NCI-H128 (cell line): Measurements from ENCODE around the gene CCDC192.

Experiments
- DNase-seq: peaks from one replicate; lab custom pipeline; 2025; ENCODE audit not compliant: unreplicated experiment; lab: John Stamatoyannopoulos, UW

Gene CCDC192

GRCh38 chr5:127944125-127944524 is 240.9 kb downstream of the CCDC192 start:
- no peak for DNase-seq

GRCh38 chr5:127947941-127948340 is 244.8 kb downstream of the CCDC192 start:
- no peak for DNase-seq

- no peak for DNase-seq
These were observed 247.7 kb downstream of the CCDC192 start for GRCh38 chr5:127950707-127951391.

DNA sequence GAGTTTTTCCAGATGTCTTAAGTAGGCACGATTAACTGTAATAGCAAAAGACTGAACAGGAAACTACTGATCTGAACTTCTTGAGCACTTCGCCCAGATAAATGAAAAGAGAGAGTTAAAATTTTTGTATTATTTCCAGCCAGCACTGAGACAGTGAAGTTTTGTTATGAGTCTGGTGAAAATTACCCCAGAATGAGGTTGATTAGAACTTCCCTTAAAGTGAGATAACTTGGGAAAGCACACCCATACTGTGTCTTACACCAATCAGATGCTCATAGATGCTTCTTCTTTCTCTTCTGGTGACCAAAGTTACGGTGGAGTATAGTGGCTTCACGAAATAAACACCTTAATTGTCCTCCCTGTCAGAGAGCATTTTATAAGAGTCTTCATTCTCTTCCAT is 248.6 kb downstream of the CCDC192 start:
- no peak for DNase-seq

DNA sequence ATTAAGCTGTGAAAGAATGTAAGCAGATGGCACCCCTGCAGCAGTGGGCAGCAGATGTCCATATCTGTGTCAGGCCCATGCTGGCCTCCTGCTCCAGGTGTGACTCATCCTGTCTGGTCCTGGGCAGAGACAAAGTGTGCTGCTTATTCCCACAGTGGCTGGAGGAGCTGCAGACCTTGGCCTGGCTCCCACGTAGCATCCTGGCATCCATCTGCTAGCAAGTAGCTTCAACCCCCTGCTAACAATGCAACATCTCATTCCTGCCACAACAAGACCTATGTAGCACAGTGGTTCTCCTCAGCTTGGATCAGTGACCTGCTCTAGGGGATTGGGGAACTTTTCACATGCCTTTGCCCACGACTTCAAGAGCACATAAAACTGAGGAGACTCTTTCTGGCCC is 254.0 kb downstream of the CCDC192 start:
- DNase-seq = no peak

- no peak for DNase-seq
These were observed 254.6 kb downstream of the CCDC192 start for GRCh38 chr5:127957701-127958239.

- no peak for DNase-seq
These were observed 255.3 kb downstream of the CCDC192 start for GRCh38 chr5:127958421-127959011.

DNA sequence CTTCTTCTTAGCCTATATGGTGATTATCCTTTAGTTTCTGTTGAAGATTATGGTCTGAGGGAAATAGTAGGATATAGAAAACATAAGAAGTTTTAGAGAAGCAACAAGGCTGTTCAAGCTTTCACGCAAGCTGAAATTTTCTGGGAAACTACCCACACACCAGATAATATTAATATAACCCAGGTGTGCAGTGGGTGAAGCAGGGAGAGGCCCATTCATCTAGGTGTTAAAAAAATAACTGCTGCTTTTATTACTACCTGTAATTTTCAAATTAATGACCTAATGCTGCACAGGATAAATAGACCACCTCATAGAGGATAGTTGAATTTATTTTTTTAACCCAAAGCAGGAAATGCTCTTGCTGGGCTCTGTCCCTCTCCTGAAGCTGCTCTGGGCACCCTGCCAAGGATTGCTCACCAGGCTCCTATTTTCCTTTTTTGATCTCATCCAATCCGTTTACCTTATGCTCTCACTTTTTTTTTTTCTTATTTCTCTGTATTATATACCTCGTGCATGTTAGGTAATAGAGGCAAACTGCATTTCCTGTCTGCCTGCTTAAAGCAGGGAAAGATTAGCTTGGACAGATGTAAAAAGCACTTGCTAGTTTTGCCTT is 256.1 kb downstream of the CCDC192 start:
- DNase-seq = no peak

GRCh38 chr5:127960270-127960691 is 257.1 kb downstream of the CCDC192 start:
- no peak for DNase-seq

- DNase-seq = no peak
These were observed 258.0 kb downstream of the CCDC192 start for GRCh38 chr5:127961006-127961762.

DNA sequence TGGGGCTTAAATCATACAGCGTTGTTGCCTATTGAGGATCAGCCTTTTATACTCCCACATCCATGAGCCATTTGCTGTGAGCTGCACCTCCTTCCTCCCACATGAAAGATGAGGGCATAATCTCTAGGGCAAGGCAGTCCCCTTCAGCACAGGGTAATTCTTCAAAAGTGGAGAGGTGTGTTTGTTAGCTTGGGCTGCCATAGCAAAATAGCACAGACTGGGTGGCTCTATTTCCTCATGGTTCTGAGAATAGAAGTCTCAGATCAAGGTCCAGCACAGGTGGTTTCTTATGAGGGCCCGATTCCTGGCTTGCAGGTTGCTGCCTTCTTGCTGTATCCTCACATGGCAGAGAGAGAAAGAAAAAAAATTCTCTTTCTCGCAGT is 258.6 kb downstream of the CCDC192 start:
- DNase-seq = no peak

DNA sequence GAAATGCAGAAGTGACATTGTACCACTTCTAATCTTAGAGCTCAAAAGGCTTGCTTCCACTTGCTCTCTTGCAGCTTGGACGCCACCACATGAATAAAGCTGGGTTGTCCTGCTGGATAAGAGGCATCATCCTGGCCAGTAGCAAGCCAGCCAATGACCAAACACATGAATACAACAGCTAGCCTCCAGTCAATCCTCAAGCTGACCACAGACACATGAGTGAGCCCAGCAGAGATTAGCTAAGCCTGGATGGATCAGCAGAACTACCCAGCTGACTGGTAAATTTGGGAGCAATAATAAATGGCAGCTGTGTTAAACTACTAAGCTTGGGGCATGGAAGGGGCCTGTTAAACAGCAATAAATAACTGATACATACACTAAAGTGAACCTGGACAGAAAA is 259.3 kb downstream of the CCDC192 start:
- DNase-seq = no peak

DNA sequence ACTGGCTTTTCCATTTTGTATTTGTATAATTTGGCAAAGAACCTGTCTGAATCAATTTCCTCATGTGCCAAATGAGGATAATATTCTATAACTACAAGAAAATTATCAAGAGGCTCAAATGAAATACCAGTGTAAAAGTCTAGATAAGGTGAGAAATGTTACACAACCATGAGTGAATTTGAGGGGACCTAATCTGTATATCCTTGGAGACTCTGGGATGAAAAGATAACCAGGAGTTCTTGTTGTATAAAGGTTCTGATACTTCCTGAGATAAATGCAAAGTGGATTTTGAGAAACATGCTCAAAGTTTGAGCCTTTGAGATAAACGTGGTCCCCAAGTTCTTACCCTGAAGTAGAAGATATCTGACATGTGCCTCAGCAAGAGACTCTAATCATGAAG is 260.0 kb downstream of the CCDC192 start:
- DNase-seq = no peak

GRCh38 chr5:127963931-127964330 is 260.7 kb downstream of the CCDC192 start:
- DNase-seq = no peak

- no peak for DNase-seq
These were observed 264.3 kb downstream of the CCDC192 start for GRCh38 chr5:127967323-127967982.

- DNase-seq = no peak
These were observed 264.9 kb downstream of the CCDC192 start for GRCh38 chr5:127967983-127968592.

DNA sequence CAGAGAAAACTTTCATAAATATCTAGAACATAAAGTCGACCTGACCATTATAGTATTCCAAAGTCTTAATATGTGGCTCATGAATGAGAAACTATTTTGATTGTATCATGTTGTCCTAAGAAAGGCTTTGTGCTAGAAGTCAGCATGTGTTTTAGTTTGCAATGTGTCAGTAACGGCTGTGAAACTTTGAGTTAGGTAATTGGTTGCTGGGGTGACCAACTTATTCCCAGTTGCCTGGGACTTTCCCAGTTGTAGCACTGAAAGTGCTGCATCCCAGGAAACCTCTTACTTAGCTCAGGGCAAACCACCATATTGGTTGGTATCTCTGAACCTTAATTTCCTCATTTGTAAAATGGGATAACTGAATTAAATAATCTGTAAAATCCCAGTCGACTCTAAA is 265.8 kb downstream of the CCDC192 start:
- no peak for DNase-seq

DNA sequence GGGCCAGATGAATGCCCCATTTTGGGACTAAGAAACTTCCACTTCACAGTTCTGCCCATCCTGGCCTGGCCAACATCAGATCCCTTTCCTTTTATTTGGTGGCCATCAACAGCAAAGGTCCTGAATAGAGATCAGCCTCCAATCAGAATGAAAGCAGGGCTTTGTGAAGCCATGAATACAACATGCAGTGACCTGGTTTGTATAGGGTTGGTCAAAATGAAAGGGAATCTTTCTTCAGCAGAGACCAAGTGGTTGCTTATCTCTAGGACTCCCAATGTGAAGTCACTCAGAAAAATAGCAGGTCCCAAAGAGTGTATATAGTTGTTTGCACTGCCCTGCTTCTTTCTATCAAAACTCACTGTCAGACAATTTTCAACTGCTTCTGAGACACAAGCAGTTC is 266.5 kb downstream of the CCDC192 start:
- DNase-seq = no peak

GRCh38 chr5:127970081-127970480 is 266.9 kb downstream of the CCDC192 start:
- no peak for DNase-seq

DNA sequence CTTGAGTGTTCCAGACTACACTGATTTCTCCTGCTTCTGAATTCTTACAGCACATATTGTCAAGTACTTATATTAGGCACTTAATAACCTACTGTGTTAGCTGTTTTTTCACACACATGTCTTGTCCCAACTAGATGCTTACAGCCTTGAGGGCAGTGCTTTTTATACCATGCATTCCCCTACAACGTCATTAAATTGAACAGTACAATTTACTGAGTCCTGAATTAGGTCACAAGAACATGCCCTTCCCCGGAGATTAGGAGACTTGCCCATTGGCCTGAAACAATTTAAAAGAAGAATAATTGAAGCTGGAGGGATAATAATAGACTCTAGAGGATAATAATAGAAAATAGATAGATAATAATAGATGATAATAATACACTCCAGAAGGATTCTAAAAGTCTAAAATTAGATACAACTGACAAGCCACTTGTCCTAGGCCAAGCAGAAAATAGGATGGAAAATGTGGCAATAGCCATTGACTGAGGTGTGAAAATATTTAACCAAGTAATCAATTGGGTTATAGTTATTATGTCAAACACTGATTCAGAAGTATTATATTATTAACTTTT is 267.7 kb downstream of the CCDC192 start:
- no peak for DNase-seq
